HT-29 (cell line): ENCODE measurements around the gene ARHGAP15. TPM values are rescaled to one million over a fixed set of nuclear protein-coding genes. Genes with fewer than 3 reads are reported as not detected.
"Not testable (repeated sequence)": the region's sequence is repeated elsewhere in the genome, so short reads cannot be mapped to it uniquely, and the experiment has no call there.

Experiments used
- DNase-seq: peaks from one replicate; pipeline ENCODE4 v3.0.0-alpha.2; 2015; ENCODE audit warnings: low spot score
- total RNA-seq: library from RNA; depleted of rRNA; stranded (reverse); fragments of >200 nt; shearing (Covaris generic); gene quantifications from 2 replicates; pipeline ENCODE4 v1.2.3, GENCODE V29; 2014

The ARHGAP15 gene
- total RNA-seq, 1 experiment from 2014 or later: not detected

DNA sequence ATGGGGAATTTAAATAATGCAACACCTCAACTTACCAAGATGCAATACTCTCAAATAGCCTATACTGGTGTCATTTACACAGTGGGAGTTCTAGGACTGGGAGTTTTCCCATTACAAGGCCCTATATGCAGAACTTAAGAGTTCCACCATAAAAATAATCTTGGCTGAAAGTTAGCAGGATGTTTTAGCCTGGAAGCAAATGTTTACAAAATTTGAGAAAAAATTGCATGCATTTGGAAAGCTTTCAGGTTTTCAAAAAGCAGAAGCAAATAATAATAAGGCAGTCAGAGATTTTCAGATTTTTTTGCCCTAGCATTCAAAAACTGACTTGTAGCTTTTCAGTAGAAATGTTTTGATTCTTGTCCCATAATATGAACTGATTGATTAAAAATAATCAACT, 397.3 kb downstream of the ARHGAP15 start:
- DNase-seq: no peak

- no peak for DNase-seq
Observed at GRCh38 chr2:143528021-143528420, 398.8 kb downstream of the ARHGAP15 start.

DNA sequence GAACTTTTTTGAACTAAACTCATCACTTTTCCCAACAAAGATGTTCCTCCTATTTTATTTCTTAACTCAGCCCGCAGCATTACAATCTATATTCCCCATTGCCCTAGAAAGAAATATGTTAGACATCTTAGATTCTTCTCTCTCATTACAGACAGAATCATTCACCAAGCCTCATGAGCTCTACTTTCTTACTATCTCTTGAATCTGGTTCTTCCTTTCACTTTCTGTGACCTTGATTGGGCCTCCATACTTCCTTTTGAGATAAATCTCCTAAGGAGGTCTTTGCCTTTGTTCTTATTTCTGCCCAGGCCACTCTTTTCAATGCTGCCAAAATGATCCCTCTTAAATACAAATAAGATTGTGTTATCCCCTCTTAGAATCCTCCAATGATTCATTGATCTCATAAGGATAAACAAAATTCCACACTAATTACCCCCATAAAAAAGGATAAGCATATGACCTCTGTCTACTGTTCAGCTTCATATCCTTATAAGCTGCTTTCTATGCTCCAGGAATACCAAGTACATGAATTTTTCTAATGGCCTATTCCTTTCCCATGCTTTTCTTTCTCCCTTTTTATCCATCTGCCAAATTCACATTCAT, 400.0 kb downstream of the ARHGAP15 start:
- no peak for DNase-seq

- no peak for DNase-seq
Observed at GRCh38 chr2:143530758-143531157, 401.5 kb downstream of the ARHGAP15 start.

- no peak for DNase-seq
Observed at GRCh38 chr2:143532061-143532460, 402.8 kb downstream of the ARHGAP15 start.

- DNase-seq: no peak
Observed at GRCh38 chr2:143533846-143534245, 404.6 kb downstream of the ARHGAP15 start.

GRCh38 chr2:143535802-143536201, 406.6 kb downstream of the ARHGAP15 start:
- no peak for DNase-seq

DNA sequence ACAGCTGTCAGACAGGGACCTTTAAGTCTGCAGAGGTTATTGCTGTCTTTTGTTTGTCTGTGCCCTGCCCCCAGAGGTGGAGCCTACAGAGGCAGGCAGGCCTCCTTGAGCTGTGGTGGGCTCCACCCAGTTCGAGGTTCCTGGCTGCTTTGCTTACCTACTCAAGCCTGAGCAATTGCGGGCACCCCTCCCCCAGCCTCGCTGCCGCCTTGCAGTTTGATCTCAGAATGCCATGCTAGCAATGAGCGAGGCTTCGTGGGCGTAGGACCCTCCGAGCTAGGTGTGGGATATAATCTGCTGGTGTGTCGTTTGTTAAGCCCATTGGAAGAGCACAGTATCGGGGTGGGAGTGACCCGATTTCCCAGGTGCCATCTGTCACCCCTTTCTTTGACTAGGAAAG, 412.7 kb downstream of the ARHGAP15 start:
- DNase-seq: not testable (repeated sequence)

- no peak for DNase-seq
Observed at GRCh38 chr2:143545059-143545948, 416.1 kb downstream of the ARHGAP15 start.

DNA sequence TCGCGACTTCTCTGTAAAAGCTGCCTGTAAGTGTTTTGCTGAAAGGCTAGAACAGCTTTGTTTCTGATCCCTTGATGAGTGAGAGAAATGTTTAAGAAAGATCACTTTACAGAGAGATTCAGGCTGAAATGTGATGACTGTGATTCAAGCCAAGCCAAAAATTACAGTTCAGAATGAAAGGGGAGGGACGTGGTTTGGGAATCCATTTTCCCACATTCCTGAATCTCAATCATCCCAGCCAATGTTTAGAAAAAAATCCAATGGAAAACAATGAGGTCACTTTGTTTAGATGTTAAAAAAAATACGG, 416.7 kb downstream of the ARHGAP15 start:
- no peak for DNase-seq

DNA sequence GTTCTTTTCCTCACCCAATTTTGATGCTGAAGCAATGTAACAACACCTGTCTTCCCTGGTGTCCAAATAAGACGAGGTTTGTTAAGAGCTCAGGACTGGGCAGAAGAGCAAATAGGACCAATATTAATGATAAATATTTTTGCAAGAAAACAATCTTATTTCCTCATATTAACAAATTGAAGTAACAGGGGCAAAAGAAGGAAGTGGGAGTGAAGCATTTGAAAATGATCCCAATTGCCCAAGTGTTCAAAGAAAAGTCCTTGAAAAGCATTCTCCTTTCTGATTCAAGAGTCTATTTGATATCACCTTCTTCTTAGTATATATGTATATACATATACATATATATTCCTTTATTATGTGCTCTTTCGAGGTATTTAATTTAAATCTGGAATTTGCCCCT, 418.8 kb downstream of the ARHGAP15 start:
- DNase-seq: no peak

DNA sequence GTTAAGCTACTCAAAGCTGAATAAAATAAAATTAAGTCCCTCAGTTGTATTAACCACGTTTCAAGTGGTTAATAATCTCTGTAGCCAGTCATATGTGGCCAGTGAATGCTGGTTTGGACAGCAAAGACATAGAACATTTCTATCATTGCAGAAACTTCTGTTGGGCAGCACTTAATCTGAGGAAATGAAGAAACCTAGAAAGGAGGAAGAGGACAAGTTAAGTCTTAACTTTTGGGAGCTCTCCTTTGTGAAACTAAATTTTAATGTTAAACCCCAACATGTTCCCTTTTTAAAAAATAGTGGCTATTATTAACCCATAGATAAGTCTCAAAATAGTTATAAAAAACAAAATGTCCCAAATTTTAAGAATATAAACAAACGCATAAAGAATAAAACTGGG, 421.3 kb downstream of the ARHGAP15 start:
- DNase-seq: no peak

DNA sequence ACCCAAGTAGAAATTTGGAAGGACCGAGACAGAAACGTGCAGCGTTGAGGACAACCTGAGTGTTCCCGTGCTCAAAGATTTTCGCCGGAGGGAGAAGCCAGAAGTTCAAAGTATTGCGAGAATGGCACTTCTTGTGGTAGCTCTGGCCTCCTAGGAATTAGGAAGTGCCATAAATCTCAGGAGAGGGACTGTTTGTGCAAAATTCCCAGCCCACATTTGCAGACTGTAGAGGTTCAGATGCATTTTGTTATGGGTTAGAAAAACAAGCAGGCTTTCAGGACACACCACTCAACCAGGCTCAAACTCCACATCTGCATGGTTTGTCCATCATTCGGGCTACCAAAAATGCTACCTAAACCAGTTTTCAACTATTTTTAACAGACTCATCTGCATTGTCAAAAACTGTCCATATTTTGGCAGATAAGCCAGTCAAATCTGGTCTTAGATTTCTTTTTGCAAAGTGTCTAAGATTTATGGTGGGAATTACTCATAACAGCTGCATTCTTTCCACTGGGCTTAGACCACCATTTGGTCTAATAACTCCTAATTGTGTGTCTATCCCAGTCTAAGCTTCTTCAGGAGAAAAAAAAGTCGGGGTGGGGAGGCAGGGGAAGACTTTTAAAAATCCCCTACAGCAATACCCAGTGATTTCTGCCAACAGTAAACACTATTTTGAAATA, 422.9 kb downstream of the ARHGAP15 start:
- no peak for DNase-seq

GRCh38 chr2:143553261-143553660, 424.0 kb downstream of the ARHGAP15 start:
- DNase-seq: no peak

GRCh38 chr2:143558665-143559064, 429.4 kb downstream of the ARHGAP15 start:
- DNase-seq: no peak

DNA sequence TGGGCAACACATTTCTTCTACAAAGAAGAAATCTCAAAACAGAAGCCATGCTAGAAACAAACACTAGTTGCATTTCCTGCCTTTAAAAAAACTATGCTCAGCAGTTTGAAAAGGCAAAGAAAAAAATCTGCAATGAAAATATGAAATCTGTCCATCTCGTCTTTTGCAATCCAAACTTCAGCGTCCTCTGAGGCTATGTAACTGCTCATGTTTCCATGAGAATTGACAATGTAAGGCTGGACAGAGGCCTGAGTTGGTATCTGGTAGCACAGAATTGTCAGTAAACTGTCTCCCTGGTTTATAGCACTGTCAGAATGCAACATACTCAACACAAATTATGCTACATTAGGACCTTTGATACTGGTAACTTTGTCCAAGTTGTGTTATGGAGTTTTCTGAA, 429.9 kb downstream of the ARHGAP15 start:
- no peak for DNase-seq

- no peak for DNase-seq
Observed at GRCh38 chr2:143560724-143561123, 431.5 kb downstream of the ARHGAP15 start.

DNA sequence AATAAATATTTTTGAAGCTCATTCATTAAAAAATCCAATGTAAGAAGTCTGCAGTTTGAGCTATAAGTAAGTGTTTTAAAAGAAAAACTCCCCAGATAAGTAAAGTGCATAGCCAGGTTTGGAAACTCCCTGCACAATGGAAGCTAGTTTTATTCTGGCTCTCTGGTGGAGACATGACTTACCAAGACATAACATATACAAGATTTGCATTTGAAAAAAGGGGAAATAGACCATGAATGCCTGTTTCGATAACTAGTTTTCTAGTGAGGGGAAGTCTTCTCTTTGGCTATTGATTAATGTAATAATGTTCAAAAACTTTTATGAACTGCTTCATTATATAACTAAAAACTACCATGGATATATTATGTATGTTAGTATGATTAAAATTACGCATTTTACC, 435.2 kb downstream of the ARHGAP15 start:
- no peak for DNase-seq

DNA sequence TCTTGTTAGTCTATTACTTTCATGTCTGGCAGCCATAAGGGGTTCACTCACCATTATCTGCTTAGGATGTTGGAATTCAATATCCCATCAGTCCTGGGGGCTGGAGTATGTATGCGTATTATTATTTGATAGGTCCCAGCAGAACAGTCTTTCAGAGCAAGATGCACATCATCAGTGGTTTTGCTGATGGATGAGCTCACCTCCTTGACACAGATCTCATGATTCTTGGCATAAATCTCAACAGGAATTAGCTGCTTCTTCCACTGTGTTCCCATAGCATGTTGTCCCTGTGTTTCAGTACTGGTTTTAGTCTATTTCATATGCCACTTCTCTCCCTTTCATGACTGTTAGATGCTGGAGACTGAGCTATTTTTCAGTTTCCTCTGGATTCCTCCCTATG, 442.5 kb downstream of the ARHGAP15 start:
- no peak for DNase-seq

GRCh38 chr2:143572421-143572820, 443.2 kb downstream of the ARHGAP15 start:
- no peak for DNase-seq

DNA sequence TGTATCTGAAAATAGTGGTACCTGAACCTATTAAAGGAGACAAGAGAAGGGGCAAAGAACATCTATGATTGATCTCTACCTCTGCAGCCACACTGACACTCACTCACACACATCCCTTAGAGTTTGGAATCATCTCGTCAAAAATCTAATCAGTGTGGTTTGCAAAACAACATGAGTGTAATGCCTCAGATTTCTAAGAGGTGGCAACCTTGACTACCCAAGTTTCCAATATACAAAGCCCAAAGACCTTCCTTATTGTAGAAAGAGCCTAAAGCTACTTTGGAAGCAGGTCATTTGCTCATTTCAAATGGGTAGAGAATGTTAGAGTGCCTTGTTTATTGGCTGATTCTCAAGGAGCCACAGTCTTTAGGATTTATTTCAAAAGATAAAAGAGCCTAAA, 444.9 kb downstream of the ARHGAP15 start:
- DNase-seq: no peak

DNA sequence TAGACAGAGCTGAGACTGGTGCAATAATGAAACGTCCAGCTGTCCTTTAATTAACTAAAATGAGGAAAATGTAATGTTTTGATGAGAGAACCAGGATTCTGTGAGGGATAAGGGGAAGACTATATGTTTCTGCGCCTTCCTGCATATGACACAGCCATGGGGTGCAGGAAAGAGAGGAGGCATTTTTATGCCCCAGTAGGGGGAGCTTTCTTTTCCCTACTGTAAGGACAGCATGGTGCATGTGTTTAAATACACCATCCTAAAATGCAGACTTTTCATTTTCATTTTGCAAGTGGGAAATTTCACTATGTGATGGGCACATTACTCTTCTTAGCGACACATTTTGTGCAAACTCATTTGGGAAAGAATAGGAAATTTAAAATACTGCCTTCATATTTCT, 446.1 kb downstream of the ARHGAP15 start:
- DNase-seq: peak; percentile 7

GRCh38 chr2:143577489-143577888, 448.3 kb downstream of the ARHGAP15 start:
- DNase-seq: no peak
